Measurements from ENCODE around the gene LRRC25.

DNA sequence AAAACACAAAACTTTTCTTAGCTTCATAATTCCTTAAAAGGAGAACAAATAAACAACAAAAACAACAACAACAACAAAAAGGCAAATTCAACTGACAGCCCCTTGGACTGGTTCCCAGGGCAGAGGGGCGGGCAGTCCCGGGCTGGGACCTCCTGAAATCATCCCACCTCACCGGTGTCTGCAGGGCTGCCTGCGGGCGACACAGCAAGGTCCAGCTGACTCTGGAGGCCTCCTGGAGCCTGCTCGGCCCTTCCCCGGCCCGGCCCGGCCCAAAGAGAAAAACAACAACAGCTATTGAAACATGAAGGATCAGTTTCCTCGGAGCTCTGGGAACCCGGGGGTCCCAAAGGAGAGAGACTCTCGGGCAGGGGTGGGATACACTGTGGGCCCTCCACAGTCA, 45.5 kb upstream of the LRRC25 start:
- no peak for TF ChIP-seq POLR2AphosphoS5 (IDR thresholded peaks at IDR 0.05; ENCODE audit: low read depth, low read length)
- TF ChIP-seq POLR2A (IDR thresholded peaks at IDR 0.05; ENCODE audit: low read depth, low read length) = no peak
- no peak for TF ChIP-seq TAF1 (IDR thresholded peaks at IDR 0.05; ENCODE audit: low read depth, low read length)
- TF ChIP-seq SPI1 (IDR thresholded peaks at IDR 0.05; ENCODE audit: low read depth, low read length) = no peak

All from GM12891 (cell line).